B cell (primary cell): ENCODE data around the gene ST3GAL3.

Source experiments
- CTCF ChIP-seq: fragments of 200-600 bp; IDR thresholded peaks from one replicate; pipeline ENCODE4 v1.8.0; 2022; ENCODE audit warnings: antibody characterized with exemption, mild to moderate bottlenecking
- EZH2 ChIP-seq: IDR thresholded peaks from 2 replicates; pipeline ENCODE4 v1.6.1; 2012; ENCODE audit warnings: borderline replicate concordance, low read depth, mild to moderate bottlenecking, moderate library complexity, low read length; ENCODE audit not compliant: insufficient read depth, poor library complexity, severe bottlenecking

- TF ChIP-seq CTCF (no peak), EZH2 (no peak)
Observed at GRCh38 chr1:43913051-43913501, 205.7 kb downstream of the ST3GAL3 start.
